NT2/D1 (cell line): ENCODE data around the gene CAV3.

Experiments
- DNase-seq: peaks from one replicate; pipeline ENCODE4 v3.0.0-alpha.2; 2011; ENCODE audit warnings: low read depth, low spot score
- H3K27me3 ChIP-seq: 2 replicates; pipeline ENCODE4 v1.6.0; 2011; ENCODE audit warnings: mild to moderate bottlenecking; ENCODE audit not compliant: insufficient read length, insufficient read depth
- H3K36me3 ChIP-seq: 2 replicates; pipeline ENCODE4 v1.6.1; 2011; ENCODE audit warnings: mild to moderate bottlenecking, low read length, mixed read lengths; ENCODE audit not compliant: insufficient read depth, insufficient read length
- H3K4me1 ChIP-seq: 2 replicates; pipeline ENCODE4 v1.5.1; 2011; ENCODE audit not compliant: insufficient read depth, insufficient read length
- H3K4me3 ChIP-seq: 2 replicates; pipeline ENCODE4 v1.5.1; 2011; ENCODE audit warnings: low read depth; ENCODE audit not compliant: insufficient read length
- H3K9ac ChIP-seq: 2 replicates; pipeline ENCODE4 v1.6.0; 2011; ENCODE audit warnings: low read depth; ENCODE audit not compliant: insufficient read length
- H3K9me3 ChIP-seq: 2 replicates; pipeline ENCODE4 v1.5.1; 2011; ENCODE audit warnings: mild to moderate bottlenecking, low read length; ENCODE audit not compliant: insufficient read depth
- SUZ12 ChIP-seq: IDR thresholded peaks from 2 replicates; pipeline ENCODE4 v1.6.1; 2011; ENCODE audit not compliant: insufficient read length, insufficient read depth; ENCODE audit errors: extremely low read depth
- YY1 ChIP-seq: IDR thresholded peaks from 2 replicates; pipeline ENCODE4 v1.6.1; 2011; ENCODE audit not compliant: insufficient read length, insufficient read depth
- ZNF274 ChIP-seq: IDR thresholded peaks from 2 replicates; pipeline ENCODE4 v1.6.1; 2011; ENCODE audit warnings: mild to moderate bottlenecking, low read depth, low read length

The CAV3 gene

GRCh38 chr3:8727605-8728512 is 5.7 kb upstream of the CAV3 start:
- Histone ChIP-seq H3K4me3 (no peak overlapping the region), H3K36me3 (no peaks in the 10 kb centered on the region), H3K9ac (no peak overlapping the region), H3K27me3 (no peaks in the 10 kb centered on the region), H3K4me1 (peaks cover 4% of the 10 kb centered on the region), H3K9me3 (peaks cover 9% of the 10 kb centered on the region)
- DNase-seq = no peak
- TF ChIP-seq YY1 (no peak), SUZ12 (no peak), ZNF274 (no peak)

- Histone ChIP-seq H3K9ac (no peak overlapping the region), H3K9me3 (peaks cover 9% of the 10 kb centered on the region), H3K4me1 (peaks cover 12% of the 10 kb centered on the region), H3K36me3 (no peaks in the 10 kb centered on the region), H3K4me3 (no peak overlapping the region), H3K27me3 (no peaks in the 10 kb centered on the region)
- DNase-seq = no peak
- TF ChIP-seq YY1 (no peak), SUZ12 (no peak), ZNF274 (no peak)
Measured at GRCh38 chr3:8729479-8729878, 4.1 kb upstream of the CAV3 start.

GRCh38 chr3:8730656-8731055 is 2.9 kb upstream of the CAV3 start:
- H3K9me3 ChIP-seq = peaks cover 9% of the 10 kb centered on the region
- H3K9ac ChIP-seq = no peak overlapping the region
- H3K36me3 ChIP-seq = no peaks in the 10 kb centered on the region
- DNase-seq = no peak
- no peaks in the 10 kb centered on the region for H3K27me3 ChIP-seq
- peaks cover 12% of the 10 kb centered on the region for H3K4me1 ChIP-seq
- no peak overlapping the region for H3K4me3 ChIP-seq
- TF ChIP-seq ZNF274 (no peak), SUZ12 (no peak), YY1 (no peak)

GRCh38 chr3:8732413-8732812 is 1.2 kb upstream of the CAV3 start:
- H3K9me3 ChIP-seq = no peaks in the 10 kb centered on the region
- H3K27me3 ChIP-seq = no peaks in the 10 kb centered on the region
- TF ChIP-seq SUZ12 (no peak), ZNF274 (no peak), YY1 (no peak)
- no peak overlapping the region for H3K9ac ChIP-seq
- no peak for DNase-seq
- H3K4me1 ChIP-seq = peaks cover 12% of the 10 kb centered on the region
- no peak overlapping the region for H3K4me3 ChIP-seq
- H3K36me3 ChIP-seq = no peaks in the 10 kb centered on the region

DNA sequence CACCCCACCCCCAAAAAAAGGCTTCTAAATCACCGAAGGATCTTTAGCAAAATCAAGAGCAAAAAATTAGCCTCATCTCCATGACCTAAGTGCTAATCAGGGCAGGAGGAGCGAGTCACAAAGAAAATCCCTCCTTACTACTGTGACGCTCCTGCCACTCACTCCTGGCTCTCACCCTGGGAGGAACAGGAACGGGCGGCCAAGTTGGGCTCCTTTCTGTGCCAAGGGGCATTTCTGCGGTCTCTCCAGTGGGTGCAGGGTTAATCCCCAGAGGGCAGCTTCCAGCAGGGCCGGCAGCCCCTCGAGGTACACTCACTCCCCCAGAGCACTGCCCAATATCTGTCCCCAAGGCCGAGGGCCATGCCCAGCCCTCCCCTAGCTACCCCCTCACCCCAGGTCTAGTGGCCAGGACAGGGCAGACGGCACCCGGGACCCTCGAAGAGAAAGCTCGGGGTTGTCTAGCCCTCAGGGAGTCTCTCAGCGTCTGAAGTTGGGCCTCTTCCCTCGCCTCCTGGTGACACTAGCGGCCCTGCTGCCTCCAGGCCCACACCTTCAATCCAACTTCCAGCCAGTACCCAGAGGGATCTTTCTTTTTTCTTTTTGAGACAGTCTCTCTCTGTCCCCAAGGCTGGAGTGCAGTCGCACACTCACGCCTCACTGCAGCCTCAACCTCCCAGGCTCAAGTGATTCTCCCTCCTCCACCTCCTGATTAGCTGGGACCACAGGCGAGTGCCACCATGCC is 706 bp downstream of the CAV3 start:
- Histone ChIP-seq H3K4me3 (no peak overlapping the region), H3K27me3 (no peaks in the 10 kb centered on the region), H3K4me1 (peaks cover 12% of the 10 kb centered on the region), H3K36me3 (no peaks in the 10 kb centered on the region), H3K9ac (no peak overlapping the region), H3K9me3 (no peaks in the 10 kb centered on the region)
- TF ChIP-seq YY1 (no peak), ZNF274 (no peak), SUZ12 (no peak)
- DNase-seq = no peak

DNA sequence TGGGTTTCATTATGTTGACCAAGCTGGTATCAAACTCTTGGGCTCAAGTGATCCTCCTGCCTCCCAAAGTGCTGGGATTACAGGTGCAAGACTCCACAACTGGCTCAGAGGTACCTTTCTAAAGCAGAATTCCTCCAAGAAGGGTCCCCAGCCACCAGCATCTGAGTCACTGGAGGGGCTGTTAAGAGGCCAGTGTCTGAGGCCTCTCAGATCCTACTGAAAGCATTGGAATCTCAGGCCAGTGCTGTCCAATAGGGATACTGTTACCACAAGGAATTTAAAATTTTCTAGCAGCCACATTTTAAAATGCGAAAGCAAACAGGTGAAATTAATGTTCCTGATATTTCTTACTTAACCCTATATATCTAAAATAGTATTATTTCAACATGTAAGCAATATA is 1.3 kb downstream of the CAV3 start:
- H3K4me1 ChIP-seq = peaks cover 14% of the 10 kb centered on the region
- H3K36me3 ChIP-seq = no peaks in the 10 kb centered on the region
- no peak for DNase-seq
- no peak overlapping the region for H3K9ac ChIP-seq
- H3K27me3 ChIP-seq = no peaks in the 10 kb centered on the region
- TF ChIP-seq YY1 = no peak
- TF ChIP-seq ZNF274 = no peak
- TF ChIP-seq SUZ12 = no peak
- H3K9me3 ChIP-seq = no peaks in the 10 kb centered on the region
- H3K4me3 ChIP-seq = no peak overlapping the region

DNA sequence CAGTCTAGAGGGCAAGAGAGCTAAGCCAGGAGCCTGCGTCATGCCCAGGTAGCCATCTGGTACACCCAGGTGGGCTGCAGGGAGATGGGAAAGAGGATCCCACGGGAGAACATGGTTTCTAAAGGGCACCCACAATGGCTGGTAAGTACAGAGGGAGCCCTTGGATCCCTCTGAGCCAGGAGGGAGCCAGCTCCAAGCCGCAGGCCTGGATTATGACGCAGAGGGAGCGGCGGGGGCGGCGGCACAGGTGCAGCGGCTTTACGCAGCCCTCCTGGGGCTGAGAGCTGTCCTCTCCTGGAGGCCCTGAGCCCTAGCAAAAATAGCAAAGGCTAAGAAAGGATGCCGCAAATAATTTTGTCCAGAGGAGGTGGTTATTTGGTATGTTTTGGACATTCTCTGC is 2.8 kb downstream of the CAV3 start:
- Histone ChIP-seq H3K36me3 (no peaks in the 10 kb centered on the region), H3K9ac (no peak overlapping the region), H3K27me3 (no peaks in the 10 kb centered on the region), H3K4me3 (no peak overlapping the region), H3K4me1 (peaks cover 23% of the 10 kb centered on the region), H3K9me3 (no peaks in the 10 kb centered on the region)
- TF ChIP-seq SUZ12 (no peak), YY1 (no peak)
- no peak for DNase-seq

GRCh38 chr3:8737301-8737700 is 3.7 kb downstream of the CAV3 start:
- Histone ChIP-seq H3K4me3 (no peak overlapping the region), H3K27me3 (no peaks in the 10 kb centered on the region), H3K4me1 (peaks cover 23% of the 10 kb centered on the region), H3K9ac (no peak overlapping the region), H3K9me3 (no peaks in the 10 kb centered on the region), H3K36me3 (no peaks in the 10 kb centered on the region)
- no peak for DNase-seq
- TF ChIP-seq ZNF274 (no peak), YY1 (no peak), SUZ12 (no peak)
